ENCODE measurements around the gene VPS39. TPM values are rescaled to one million over a fixed set of nuclear protein-coding genes. Genes with fewer than 3 reads are reported as not detected.

Gene VPS39
- total RNA-seq, 2 experiments from 2014 or later: 76.8 to 82.3 TPM

DNA sequence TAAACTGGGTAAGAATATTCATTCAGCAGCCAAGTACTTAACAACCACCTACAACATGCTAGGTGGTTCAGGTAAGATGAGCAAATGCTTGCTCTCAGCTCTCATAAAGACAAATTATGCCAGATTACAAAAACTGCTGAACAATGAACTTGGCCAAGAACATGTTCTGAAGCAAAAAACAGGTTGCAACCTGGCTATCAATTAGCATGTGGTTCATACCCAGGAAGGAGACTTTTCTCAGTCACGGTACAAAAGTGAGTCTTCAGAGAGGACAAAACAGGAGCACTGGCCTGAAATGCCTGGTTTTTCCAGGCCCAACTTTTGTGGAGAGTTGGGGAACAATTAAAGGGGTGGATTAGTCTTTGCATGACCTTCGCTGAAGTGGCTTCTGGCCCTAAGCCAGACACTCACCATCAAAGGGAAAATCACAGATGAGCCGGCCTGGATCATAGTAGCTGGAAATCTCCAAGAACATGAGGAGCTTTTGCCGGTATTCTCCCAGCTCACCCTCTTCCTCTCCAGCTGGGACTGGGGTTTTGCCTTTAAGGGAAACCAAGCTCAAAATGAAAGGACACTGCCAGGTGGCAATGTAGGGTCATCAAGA, 44.1 kb downstream of the VPS39 start:
- ChIA-PET CTCF (no interaction called here), POLR2A (interaction anchor here (1.4 kb wide), 1 partner anchor 43 kb away, joined by 3 read pairs; the partner anchor contains the start of gene VPS39)
- no peak for DNase-seq
- no peaks in the 10 kb centered on the region for H3K4me1 Mint-ChIP-seq
- no peaks in the 10 kb centered on the region for H3K9me3 Mint-ChIP-seq
- no peak overlapping the region for H3K4me3 Mint-ChIP-seq
- H3K27ac Mint-ChIP-seq: no peak overlapping the region
- no peaks in the 10 kb centered on the region for H3K27me3 Mint-ChIP-seq
- peaks cover 68% of the 10 kb centered on the region for H3K36me3 Mint-ChIP-seq (ENCODE audit: low read depth)

DNA sequence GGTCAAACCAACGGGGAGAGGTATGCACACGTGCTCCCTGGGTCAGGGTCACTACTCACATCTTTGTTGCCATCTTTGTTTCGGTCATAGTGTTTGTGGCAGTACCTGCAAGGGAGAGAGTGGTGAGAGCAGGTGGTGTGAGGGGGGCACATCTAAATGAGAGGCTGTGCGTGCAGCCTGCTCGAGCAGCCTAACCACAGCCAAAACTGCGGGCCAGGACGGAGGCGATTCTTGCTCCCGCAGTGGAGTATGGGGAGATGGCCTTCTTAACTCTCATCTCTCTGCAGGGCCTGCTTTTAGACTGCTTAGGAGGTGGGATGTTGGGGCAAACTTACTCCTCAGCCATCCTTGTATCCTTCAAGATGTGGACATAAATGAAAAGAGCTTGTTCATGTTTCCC, 44.8 kb downstream of the VPS39 start:
- no peaks in the 10 kb centered on the region for H3K4me1 Mint-ChIP-seq
- no peaks in the 10 kb centered on the region for H3K9me3 Mint-ChIP-seq
- H3K27ac Mint-ChIP-seq: no peak overlapping the region
- no peak for DNase-seq
- peaks cover 68% of the 10 kb centered on the region for H3K36me3 Mint-ChIP-seq (ENCODE audit: low read depth)
- H3K4me3 Mint-ChIP-seq: no peak overlapping the region
- CTCF ChIA-PET: no interaction called here
- POLR2A ChIA-PET: interaction anchor here (1.4 kb wide), 1 partner anchor 44 kb away, joined by 3 read pairs; the partner anchor contains the start of gene VPS39
- no peaks in the 10 kb centered on the region for H3K27me3 Mint-ChIP-seq

DNA sequence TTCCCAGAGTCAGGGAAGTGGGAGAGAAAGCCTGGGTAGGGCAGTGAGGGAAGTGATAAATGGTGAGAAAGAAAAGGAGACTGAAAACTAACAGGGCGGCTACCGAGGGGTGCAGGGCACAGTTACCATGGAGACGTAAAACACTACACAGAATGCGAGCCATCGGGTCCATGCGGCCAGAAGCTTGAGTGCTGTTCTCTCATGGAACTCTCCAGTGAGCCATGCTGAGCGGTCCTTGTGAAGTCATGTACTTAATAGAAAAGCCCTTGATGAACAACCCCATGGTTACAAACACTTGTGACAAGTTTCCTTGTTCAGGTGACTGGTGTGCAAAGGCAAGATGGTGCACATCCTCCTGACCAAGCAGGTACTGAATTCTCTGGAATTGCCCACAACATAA, 48.0 kb downstream of the VPS39 start:
- CTCF ChIA-PET: no interaction called here
- DNase-seq: no peak
- Mint-ChIP-seq H3K27ac (no peak overlapping the region), H3K4me3 (no peak overlapping the region), H3K4me1 (no peaks in the 10 kb centered on the region), H3K27me3 (no peaks in the 10 kb centered on the region), H3K36me3 (ENCODE audit: low read depth) (peaks cover 42% of the 10 kb centered on the region), H3K9me3 (no peaks in the 10 kb centered on the region)
- POLR2A ChIA-PET: no interaction called here

DNA sequence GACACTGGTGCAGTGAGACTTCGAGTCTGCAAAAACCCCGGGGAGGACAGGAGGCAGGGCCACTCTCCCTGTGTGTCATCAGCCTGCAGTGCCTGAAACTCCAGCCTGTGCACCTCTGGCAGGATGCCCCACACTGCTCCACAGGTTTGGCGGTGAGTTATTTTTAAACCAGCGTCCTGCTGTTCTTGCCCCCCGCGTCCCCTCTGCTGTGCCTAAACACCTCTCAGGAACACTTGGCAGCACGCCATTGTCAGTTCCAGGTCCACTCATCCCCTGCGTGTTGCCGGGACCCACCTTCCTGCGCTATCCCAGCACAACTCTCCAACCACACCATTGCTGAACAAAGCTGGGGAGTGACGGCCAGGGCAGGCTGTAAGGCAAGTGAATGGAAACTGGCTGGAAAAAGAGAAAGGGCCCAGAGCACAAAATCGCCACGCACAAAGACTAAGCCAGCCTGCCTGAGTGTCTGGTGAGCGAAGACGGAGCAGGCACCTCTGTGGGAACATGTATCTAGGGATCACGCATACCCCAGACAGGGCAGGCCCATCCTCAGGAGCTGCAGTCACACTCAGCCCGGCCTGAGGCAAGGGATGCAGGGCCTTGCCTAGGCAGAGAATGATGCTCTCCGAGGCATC, 48.6 kb downstream of the VPS39 start:
- peaks cover 37% of the 10 kb centered on the region for H3K36me3 Mint-ChIP-seq (ENCODE audit: low read depth)
- H3K4me1 Mint-ChIP-seq: no peaks in the 10 kb centered on the region
- no peaks in the 10 kb centered on the region for H3K9me3 Mint-ChIP-seq
- no peak overlapping the region for H3K27ac Mint-ChIP-seq
- ChIA-PET POLR2A (no interaction called here), CTCF (no interaction called here)
- H3K27me3 Mint-ChIP-seq: no peaks in the 10 kb centered on the region
- no peak overlapping the region for H3K4me3 Mint-ChIP-seq
- no peak for DNase-seq

DNA sequence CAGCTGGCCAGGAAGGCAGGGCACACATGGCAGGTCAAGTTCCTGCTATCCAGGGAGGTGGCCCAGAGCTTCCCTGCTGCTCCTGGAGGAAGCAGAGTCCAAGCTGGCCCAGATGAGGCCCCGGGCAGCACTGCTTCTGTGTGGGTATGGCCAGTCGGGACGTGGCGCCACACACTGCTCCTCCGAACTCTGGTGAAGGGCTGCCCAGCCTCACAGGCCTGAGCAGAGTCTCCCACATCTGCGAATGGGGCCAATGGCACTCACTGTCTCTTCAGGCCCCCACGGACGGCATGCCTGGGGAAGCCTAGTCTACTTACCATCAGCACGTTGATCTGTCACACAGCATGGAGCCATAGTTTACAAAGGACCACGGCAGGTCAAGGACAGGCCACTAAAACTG, 49.2 kb downstream of the VPS39 start:
- Mint-ChIP-seq H3K27me3 (no peaks in the 10 kb centered on the region), H3K4me3 (no peak overlapping the region), H3K4me1 (no peaks in the 10 kb centered on the region), H3K36me3 (ENCODE audit: low read depth) (peaks cover 33% of the 10 kb centered on the region), H3K27ac (no peak overlapping the region), H3K9me3 (no peaks in the 10 kb centered on the region)
- DNase-seq: no peak
- ChIA-PET POLR2A (no interaction called here), CTCF (no interaction called here)

DNA sequence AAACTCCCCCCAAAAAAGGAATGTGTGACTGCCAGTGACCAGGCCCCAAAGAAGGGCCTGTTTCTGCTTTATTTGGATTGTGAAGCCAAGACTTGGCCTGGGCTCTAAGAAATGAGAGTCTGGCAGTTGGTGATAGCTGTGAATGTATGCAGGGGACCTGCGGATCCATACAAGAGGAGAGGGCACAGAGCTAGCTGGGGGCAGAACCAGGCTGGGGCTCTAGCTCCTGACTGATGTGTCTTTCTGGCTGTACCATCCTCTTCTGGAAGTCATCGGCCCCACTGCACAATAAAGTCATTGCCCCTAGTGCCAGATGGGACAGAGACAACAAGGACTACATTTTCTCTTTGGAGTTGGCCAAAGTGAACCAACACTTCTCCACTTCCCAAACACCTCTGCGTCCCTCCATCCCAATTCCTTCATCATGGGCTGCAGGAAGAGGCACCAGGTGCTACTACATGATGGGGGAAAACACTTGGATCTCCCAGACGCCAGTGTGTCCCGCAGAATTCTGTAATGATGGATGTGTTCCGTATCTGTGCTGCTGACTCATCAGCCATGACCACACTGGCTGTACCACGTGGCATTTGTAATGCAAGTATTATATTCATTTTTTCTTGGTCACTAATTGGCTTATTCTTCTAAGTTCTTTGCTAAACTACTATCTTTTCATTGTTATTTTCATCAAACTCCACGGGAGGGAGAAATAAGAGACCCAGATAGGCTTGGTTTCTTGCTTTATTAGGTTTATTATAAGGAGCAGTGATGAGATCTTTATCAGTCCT, 49.9 kb downstream of the VPS39 start:
- Mint-ChIP-seq H3K36me3 (ENCODE audit: low read depth) (peaks cover 26% of the 10 kb centered on the region), H3K4me1 (no peaks in the 10 kb centered on the region), H3K27ac (no peak overlapping the region), H3K27me3 (no peaks in the 10 kb centered on the region), H3K4me3 (no peak overlapping the region), H3K9me3 (no peaks in the 10 kb centered on the region)
- DNase-seq: no peak
- POLR2A ChIA-PET: no interaction called here
- CTCF ChIA-PET: no interaction called here

DNA sequence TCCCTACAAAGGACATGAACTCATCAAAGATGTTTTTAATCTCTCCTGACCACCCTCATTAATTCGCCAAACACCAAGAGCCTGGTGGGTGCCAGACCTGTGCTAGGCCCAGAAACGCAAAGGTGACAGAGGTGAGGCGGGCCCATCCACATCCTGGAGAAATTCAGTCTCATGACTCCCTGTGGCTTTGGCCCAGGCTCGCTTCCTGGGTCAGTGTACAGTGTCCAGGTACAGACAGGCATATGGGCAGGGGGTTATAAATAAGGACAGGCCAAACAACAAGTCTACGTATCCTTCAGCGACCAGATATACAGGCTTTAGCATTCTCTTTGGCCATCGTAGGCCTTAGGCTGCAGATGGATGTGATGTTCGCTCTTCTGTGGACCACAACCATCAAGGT, 50.7 kb downstream of the VPS39 start:
- H3K27me3 Mint-ChIP-seq: no peaks in the 10 kb centered on the region
- H3K4me1 Mint-ChIP-seq: no peaks in the 10 kb centered on the region
- ChIA-PET CTCF (no interaction called here), POLR2A (no interaction called here)
- H3K9me3 Mint-ChIP-seq: no peaks in the 10 kb centered on the region
- no peak overlapping the region for H3K4me3 Mint-ChIP-seq
- no peak for DNase-seq
- H3K36me3 Mint-ChIP-seq (ENCODE audit: low read depth): peaks cover 20% of the 10 kb centered on the region
- H3K27ac Mint-ChIP-seq: no peak overlapping the region

DNA sequence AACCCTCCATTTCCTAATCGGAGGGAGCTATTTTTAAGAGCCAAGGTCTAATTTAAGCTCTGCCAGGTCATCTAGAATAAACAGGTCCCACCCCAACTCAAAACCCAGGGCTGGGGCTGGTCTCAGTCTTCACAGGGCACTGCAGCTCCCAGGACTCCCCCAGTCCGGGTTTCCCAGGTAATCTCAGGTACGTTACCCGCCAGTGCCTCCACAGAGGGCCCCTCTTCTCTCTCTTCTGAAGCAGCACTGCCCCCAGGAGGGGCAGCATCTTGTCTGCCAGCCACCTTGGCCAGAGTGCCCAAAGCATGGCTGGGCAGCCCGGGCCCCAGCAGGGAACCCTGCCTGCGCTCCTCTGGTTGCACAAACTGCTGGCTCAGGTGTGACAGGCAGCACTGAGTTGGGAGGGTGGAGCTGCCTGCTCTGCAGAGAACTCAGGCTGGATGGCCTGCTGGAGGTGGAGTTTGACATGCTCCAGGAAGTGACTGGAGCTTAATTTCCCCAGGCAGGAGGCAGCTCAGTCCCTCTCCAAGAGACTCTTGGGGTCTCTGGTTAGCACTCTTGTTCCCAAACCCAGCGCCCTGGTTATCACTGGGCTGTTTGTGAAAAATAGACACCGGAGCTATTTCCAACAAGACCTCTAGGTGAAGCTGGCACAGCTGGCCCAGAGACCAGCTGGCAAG, 51.7 kb downstream of the VPS39 start, which contains the start of gene PLA2G4F:
TSS of gene PLA2G4F (minus strand) at position 394 of the 680 bp plus-strand sequence. CDS start at position 307, 87 bp downstream.
- DNase-seq: no peak
- peaks cover 11% of the 10 kb centered on the region for H3K36me3 Mint-ChIP-seq (ENCODE audit: low read depth)
- H3K27me3 Mint-ChIP-seq: no peaks in the 10 kb centered on the region
- H3K9me3 Mint-ChIP-seq: no peaks in the 10 kb centered on the region
- H3K4me3 Mint-ChIP-seq: no peak within 1 kb of the TSS
- no peaks in the 10 kb centered on the region for H3K4me1 Mint-ChIP-seq
- ChIA-PET POLR2A (no interaction called here), CTCF (interaction anchor here (1.5 kb wide), 1 partner anchor 18 kb away, joined by 4 read pairs; no protein-coding TSS in a partner anchor)
- H3K27ac Mint-ChIP-seq: no peak within 1 kb of the TSS

DNA sequence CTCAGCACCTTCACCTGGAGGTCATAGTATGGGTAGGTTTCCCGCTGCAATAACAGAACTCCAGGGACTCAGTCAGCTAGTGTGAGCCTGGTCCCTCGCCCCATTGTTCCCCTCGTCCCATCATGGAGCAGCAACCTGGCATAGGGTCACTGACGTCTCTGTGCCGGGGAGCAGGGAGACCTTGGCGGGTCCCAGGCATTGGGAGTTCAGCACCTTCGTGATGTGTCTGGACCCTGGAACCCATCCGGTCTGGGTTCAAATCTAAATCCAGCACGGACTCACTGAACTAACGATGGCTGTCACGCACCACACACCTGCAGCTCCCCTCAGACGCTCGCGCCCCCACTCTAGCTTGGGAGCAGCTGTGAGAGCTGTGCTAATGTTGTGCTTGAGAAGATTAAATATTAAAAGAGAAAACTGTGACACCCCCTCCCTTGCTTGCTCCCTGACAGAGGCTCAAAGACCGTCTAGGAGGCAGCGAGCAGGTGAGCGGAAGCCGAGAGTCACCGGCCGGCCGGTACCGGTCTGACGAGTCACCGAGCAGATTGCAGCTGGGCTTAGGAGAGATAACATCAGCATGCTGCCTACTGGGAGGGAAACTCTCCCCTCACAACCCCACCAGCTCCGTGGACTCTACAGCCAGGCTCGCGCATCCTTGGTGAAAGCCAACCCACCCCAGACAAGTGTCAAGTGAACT, 52.4 kb downstream of the VPS39 start:
- POLR2A ChIA-PET: no interaction called here
- no peak overlapping the region for H3K4me3 Mint-ChIP-seq
- no peaks in the 10 kb centered on the region for H3K27me3 Mint-ChIP-seq
- no peaks in the 10 kb centered on the region for H3K9me3 Mint-ChIP-seq
- CTCF ChIA-PET: interaction anchor here (1.5 kb wide), 1 partner anchor 17 kb away, joined by 4 read pairs; no protein-coding TSS in a partner anchor
- H3K27ac Mint-ChIP-seq: no peak overlapping the region
- DNase-seq: no peak
- H3K4me1 Mint-ChIP-seq: no peaks in the 10 kb centered on the region
- H3K36me3 Mint-ChIP-seq (ENCODE audit: low read depth): peaks cover 8% of the 10 kb centered on the region

DNA sequence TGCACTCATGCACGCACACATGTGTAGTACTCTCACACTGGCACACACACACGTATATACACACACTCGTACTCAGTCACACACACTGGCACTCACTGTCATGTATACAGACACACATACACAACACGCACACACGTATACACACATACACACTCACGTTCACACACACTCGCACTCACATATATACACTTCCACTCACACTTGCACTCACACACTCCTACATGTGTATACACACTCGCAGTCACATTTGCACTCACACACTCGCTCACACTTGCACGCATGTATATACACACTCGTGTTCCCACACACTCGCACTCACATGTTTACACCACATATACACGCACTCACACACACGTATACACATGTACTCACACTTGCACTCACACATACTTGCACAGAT, 53.1 kb downstream of the VPS39 start:
- ChIA-PET POLR2A (no interaction called here), CTCF (interaction anchor here (2.2 kb wide), 1 partner anchor 20 kb away, joined by 4 read pairs; no protein-coding TSS in a partner anchor)
- Mint-ChIP-seq H3K27me3 (no peaks in the 10 kb centered on the region), H3K4me3 (no peak overlapping the region), H3K36me3 (ENCODE audit: low read depth) (peaks cover 6% of the 10 kb centered on the region), H3K9me3 (no peaks in the 10 kb centered on the region), H3K27ac (no peak overlapping the region), H3K4me1 (no peaks in the 10 kb centered on the region)
- DNase-seq: no peak

DNA sequence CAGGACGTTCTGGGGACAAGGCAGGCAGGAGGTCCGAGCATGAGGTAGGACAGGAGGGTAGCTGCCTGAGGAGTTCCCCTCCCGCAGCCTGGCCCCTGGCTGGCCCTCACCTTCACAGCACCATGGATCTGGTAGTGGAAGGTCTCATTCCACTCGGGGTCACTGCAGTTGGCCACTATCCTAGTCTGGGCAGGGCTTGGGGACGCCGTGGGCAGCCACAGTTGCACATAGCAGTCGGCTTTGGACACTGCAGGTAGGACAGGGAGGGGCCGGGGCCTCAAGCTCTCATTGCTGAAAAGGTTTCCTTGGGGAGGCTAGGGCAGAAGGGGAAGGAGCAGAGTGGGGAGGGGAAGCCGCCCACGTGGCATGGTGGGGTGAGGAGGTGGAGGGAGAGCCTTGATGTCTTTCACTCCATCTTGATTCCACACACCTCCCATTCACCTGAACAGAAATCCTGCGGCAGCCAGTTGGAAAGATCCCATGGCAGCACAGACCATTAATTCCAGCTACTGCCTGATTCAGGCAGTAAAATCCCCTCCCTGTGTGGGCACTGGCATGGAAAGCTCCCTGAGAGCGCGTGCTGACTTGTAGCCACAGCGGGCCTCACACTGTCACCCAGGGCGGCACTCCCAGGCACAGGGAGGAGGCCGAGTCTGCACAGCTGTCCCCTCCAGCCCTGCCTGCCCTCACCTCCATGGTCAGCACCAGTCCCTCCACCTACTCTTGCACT, 53.7 kb downstream of the VPS39 start:
- ChIA-PET POLR2A (interaction anchor here (1.4 kb wide), 1 partner anchor 13 kb away, joined by 3 read pairs; no protein-coding TSS in a partner anchor), CTCF (interaction anchor here (2.2 kb wide), 1 partner anchor 20 kb away, joined by 4 read pairs; no protein-coding TSS in a partner anchor)
- no peak overlapping the region for H3K4me3 Mint-ChIP-seq
- no peaks in the 10 kb centered on the region for H3K4me1 Mint-ChIP-seq
- H3K36me3 Mint-ChIP-seq (ENCODE audit: low read depth): peaks cover under 1% of the 10 kb centered on the region
- H3K27me3 Mint-ChIP-seq: no peaks in the 10 kb centered on the region
- no peak overlapping the region for H3K27ac Mint-ChIP-seq
- no peak for DNase-seq
- H3K9me3 Mint-ChIP-seq: no peaks in the 10 kb centered on the region

DNA sequence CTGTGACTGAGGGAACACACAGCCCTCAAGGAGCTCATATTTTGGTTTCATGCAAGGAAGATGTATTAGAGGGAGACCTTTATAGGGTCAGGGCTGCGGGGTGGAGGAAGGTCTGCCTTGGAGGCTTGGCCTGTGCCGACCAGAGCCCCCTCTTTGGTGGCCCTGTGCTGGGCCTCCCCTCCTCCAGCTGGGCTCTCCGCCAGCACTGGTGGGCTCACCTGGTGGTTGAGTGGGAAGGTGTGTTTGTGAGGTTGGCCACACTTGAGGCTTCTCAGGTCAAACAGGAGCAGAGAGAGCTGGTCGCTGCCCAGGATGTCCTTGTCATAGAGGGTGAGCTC, 54.3 kb downstream of the VPS39 start:
- no peak overlapping the region for H3K4me3 Mint-ChIP-seq
- no peak for DNase-seq
- no peaks in the 10 kb centered on the region for H3K9me3 Mint-ChIP-seq
- no peak overlapping the region for H3K27ac Mint-ChIP-seq
- H3K4me1 Mint-ChIP-seq: no peaks in the 10 kb centered on the region
- POLR2A ChIA-PET: interaction anchor here (1.4 kb wide), 1 partner anchor 13 kb away, joined by 3 read pairs; no protein-coding TSS in a partner anchor
- CTCF ChIA-PET: interaction anchor here (2.2 kb wide), 1 partner anchor 19 kb away, joined by 4 read pairs; no protein-coding TSS in a partner anchor
- H3K36me3 Mint-ChIP-seq (ENCODE audit: low read depth): no peaks in the 10 kb centered on the region
- H3K27me3 Mint-ChIP-seq: no peaks in the 10 kb centered on the region

Data from activated CD4-positive, alpha-beta memory T cell treated with anti-CD3 and anti-CD28 coated beads, Interleukin-2, amount 10 ng/mL, durations not matched to agents 7 days and 5 days (primary cell).